ENCODE results near the gene SLC25A30. TPM values are rescaled to one million over a fixed set of nuclear protein-coding genes. Genes with fewer than 3 reads are reported as not detected.

SLC25A30 gene
- total RNA-seq, 1 experiment from 2014 or later: 6.3 TPM

DNA sequence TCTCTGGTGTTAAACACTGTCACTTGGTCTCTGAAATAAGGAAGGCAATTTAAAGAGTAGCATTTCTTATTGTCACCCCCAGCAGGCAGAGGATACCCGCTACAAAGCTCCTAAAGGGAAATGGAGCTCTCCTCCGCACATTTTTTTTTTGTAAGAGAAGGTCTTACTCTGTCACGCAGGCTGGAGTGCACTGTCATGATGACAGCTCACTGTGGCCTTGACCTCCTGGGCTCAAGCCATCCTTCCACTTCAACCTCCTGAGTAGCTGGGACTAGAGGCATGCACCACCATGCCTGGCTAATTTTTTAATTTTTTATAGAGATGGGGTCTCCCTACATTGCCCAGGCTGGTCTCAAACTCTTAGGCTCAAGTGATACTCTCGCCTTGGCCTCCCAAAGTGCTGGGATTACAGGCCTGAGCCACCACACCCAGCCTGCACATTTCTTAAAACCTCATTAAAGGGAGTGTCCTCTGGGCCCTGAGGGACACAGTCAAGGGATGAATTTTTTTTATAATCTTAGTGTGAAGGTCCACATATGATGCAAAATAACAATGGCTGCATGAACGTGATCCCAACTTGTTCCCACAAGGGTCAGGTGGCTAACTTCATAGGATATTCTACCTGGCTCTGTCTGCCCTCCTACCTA lies 32.1 kb downstream of the SLC25A30 start:
- Histone ChIP-seq H3K4me2 (ENCODE audit: insufficient read depth, insufficient read length, low read length) (no peak overlapping the region), H3K79me1 (ENCODE audit: insufficient read depth, low read depth, low read length, poor library complexity, severe bottlenecking) (no peaks in the 10 kb centered on the region), H2BK12ac (ENCODE audit: insufficient read length, low read depth, low read length) (no peak overlapping the region), H3K79me2 (ENCODE audit: insufficient read depth, low read length) (no peaks in the 10 kb centered on the region), H2AK5ac (ENCODE audit: insufficient read length, low read length) (no peak overlapping the region), H2BK120ac (ENCODE audit: low read depth, low read length, poor library complexity, severe bottlenecking) (no peak overlapping the region), H2BK5ac (ENCODE audit: insufficient read length, low read length) (no peak overlapping the region), H3K9ac (ENCODE audit: extremely low read depth, insufficient read length, low read length) (no peak overlapping the region), H3K14ac (ENCODE audit: insufficient read depth, low read length) (no peak overlapping the region), H4K5ac (ENCODE audit: insufficient read length, low read depth, low read length) (no peak overlapping the region), H2BK15ac (ENCODE audit: low read depth, low read length) (no peak overlapping the region), H3K9me3 (ENCODE audit: control insufficient read depth, low read depth, low read length) (no peaks in the 10 kb centered on the region), H4K91ac (ENCODE audit: insufficient read length, low read depth, low read length) (no peak overlapping the region), H3K27ac (ENCODE audit: insufficient read length, low read depth, low read length) (no peak overlapping the region), H3K23ac (ENCODE audit: insufficient read length, low read depth, low read length) (no peak overlapping the region), H3K27me3 (ENCODE audit: insufficient read depth, low read length) (no peaks in the 10 kb centered on the region), H3K4me1 (ENCODE audit: insufficient read depth, low read length) (no peaks in the 10 kb centered on the region), H3K18ac (ENCODE audit: insufficient read length, low read depth, low read length) (no peak overlapping the region), H4K8ac (replicated peaks; ENCODE audit: insufficient read length, low read depth, low read length) (no peak overlapping the region), H3K23me2 (ENCODE audit: insufficient read length, low read depth, low read length, poor library complexity, severe bottlenecking) (no peaks in the 10 kb centered on the region), H4K20me1 (ENCODE audit: control insufficient read depth, insufficient read depth, insufficient read length) (no peaks in the 10 kb centered on the region), H2AFZ (ENCODE audit: low read length) (no peak overlapping the region), H3K4ac (ENCODE audit: low read depth, low read length) (no peak overlapping the region), H2BK20ac (ENCODE audit: low read depth, low read length, poor library complexity, severe bottlenecking) (no peak overlapping the region), H3K56ac (ENCODE audit: insufficient read length, low read depth, low read length) (no peak overlapping the region), H3T11ph (ENCODE audit: low read length) (no peak overlapping the region)
- WGBS (ENCODE audit: extremely low coverage, insufficient read length, low lambda C conversion rate): no CpG with 5 or more reads among the region's 5 CpGs
- no peaks in the 10 kb centered on the region for H3K4me1 Mint-ChIP-seq
- no peak overlapping the region for H3K4me3 Mint-ChIP-seq
- H3K36me3 Mint-ChIP-seq (ENCODE audit: insufficient read depth in 1 of 3, low read depth in 3 of 3): peaks cover 10 to 32% (median 24%) of the 10 kb centered on the region in 3 experiments; a peak in 6 of 7 replicates
- TF ChIP-seq, protein P1, sequence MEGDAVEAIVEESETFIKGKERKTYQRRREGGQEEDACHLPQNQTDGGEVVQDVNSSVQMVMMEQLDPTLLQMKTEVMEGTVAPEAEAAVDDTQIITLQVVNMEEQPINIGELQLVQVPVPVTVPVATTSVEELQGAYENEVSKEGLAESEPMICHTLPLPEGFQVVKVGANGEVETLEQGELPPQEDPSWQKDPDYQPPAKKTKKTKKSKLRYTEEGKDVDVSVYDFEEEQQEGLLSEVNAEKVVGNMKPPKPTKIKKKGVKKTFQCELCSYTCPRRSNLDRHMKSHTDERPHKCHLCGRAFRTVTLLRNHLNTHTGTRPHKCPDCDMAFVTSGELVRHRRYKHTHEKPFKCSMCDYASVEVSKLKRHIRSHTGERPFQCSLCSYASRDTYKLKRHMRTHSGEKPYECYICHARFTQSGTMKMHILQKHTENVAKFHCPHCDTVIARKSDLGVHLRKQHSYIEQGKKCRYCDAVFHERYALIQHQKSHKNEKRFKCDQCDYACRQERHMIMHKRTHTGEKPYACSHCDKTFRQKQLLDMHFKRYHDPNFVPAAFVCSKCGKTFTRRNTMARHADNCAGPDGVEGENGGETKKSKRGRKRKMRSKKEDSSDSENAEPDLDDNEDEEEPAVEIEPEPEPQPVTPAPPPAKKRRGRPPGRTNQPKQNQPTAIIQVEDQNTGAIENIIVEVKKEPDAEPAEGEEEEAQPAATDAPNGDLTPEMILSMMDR (conservative IDR thresholded peaks at IDR 0.05): no peak
- no peaks in the 10 kb centered on the region for H3K27me3 Mint-ChIP-seq (ENCODE audit: low read depth)
- DNase-seq: no peak
- no peak overlapping the region for H3K27ac Mint-ChIP-seq
- H3K9me3 Mint-ChIP-seq: no peaks in the 10 kb centered on the region
